Fibroblast of skin of back (primary cell): ENCODE results near the gene PPP2R5B.

Source experiments
- DNase-seq: peaks from one replicate; pipeline ENCODE4 v3.0.0-alpha.2; 2013

PPP2R5B gene

DNA sequence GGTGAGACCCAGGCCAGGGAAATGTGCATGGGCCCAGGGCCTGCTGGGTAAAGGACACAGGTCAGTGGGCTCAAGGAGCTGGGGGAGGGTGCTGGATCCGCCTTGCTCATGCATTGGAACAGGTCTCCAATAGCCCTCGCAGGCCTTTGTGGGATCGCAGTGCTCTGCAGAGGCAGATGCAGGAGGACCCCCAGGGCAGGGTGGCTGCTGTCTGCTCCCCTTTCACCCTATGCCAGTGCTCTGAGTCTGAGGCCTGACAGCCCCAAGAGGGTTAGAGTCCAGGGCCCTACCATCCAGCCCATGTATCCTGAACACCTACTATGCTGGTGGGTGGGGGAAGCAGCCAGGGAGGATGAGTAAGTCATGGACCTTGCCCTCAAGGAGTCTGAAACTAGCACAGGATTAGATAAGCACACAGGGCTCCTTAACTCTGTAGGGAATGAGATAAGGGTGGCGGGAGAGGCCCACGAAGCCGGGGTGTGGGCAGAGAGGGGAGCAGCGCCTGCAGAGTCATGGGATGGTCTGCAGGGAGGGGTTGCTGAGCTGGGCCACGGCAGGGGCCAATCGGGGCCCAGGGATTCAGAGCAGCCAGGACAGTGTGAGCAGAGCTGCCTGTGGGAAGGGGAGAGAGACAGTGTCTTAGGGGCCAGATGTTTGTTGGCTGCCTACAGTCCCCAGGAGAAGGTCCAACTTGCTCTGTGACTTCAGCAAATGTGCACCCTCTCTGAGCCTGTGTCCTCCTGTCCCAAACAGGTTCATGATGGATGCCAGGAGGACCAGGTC is 35.6 kb upstream of the PPP2R5B start:
- DNase-seq = no peak

DNA sequence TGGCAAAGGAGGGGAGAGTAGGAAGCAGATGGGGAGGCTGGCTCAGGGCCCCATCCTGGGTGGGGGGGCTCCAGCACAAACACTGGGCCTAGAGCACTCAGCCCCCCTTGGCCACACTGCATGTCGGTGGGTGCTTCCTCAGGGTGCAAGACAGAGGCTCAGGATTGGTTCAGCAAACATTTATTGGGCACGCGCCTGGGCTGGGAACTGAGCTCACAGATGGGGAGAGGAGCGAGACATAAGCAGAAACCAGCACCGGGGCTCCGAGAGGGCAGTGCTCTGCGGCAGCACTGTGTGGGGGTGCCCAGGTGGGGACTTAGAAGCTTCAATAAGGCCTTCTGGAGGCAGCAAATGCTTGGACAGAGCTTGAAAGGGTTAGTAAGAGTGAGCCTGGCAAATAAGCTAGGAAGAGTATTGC is 34.0 kb upstream of the PPP2R5B start:
- DNase-seq = no peak

GRCh38 chr11:64891215-64891848 is 33.2 kb upstream of the PPP2R5B start:
- DNase-seq = no peak

- DNase-seq = no peak
Measured at GRCh38 chr11:64891880-64892279, 32.6 kb upstream of the PPP2R5B start.

DNA sequence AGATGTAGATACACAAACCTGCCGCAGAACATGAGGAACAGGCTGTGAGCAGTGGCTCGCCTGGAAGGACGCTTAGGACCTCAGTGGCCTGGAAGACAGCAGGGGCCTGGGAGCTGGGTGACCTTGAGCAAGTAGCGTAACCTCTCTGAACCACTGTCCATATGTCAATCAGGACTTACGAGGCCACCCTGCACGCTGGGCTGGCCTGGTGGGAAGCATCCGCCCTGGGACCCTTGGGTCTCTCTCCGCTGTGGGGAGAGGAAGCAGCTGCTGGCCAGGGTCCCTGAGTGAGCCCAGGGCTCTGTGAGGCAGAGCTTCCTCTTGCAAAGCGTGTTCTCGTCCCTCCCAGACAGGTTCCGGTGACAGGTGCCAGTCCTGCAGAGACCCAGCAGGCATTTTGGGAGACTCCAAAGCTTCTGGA is 32.1 kb upstream of the PPP2R5B start:
- no peak for DNase-seq

DNA sequence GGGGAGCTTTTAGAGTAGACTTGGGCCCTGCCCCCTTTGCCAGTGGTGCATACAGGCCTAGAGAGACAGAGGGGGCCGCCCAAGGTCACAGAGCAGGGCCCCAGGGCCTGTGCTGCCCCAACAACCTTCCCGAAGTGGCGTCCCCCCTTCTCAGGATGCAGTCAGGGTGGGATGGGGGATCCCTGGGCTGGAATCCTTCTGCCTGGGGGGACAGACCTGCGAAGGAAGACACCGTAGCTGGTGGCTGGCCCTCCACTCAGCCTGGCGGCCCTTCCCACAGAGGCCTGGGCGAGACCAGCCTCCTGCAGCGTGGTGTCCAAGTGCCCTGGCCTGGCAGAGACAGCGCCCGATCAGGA is 31.7 kb upstream of the PPP2R5B start:
- DNase-seq = no peak

DNA sequence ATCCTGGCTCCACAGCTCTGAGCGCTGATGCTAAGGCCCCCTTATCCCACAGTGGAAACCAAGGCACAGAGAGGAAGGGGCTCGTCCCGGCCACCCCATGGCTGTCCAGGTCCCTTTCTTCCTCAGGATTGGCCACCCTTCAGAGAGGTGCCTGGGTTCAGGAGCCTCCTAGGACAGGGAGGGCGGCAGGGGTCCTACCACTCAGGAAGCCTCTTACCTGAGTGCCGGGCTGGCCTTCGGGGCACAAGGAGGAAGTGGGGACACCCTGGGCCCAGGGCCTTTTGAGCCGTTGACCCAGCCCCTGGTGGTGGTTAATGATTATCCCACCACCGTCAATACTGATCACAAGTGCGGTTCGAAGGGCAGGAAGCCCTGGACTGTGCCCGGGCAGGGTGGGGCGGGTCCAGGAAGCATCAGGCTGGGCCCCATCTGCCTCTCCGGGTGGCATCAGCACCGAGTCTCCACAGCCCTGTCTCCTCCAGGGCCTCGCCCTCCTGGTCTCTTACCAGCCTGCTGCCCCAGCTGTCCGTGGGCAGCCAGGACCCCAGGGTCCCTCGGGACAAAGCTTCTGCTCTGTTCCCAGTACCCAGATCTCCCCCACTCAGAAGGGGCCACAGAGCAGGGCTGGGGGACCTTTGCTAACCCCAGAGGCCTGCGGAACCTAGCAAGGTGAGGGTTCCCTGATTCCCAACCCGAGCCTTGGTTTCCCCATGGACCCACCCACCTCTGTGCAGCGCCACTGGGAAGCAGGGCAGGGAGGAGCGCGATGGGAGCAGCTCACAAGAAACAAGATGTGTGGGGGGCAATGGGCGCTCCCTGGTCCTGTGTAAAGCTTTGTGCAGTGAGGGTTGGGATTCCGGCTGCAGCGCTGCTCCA is 31.1 kb upstream of the PPP2R5B start:
- DNase-seq = no peak

- DNase-seq = peak; percentile 71
Measured at GRCh38 chr11:64894070-64894811, 30.2 kb upstream of the PPP2R5B start.

DNA sequence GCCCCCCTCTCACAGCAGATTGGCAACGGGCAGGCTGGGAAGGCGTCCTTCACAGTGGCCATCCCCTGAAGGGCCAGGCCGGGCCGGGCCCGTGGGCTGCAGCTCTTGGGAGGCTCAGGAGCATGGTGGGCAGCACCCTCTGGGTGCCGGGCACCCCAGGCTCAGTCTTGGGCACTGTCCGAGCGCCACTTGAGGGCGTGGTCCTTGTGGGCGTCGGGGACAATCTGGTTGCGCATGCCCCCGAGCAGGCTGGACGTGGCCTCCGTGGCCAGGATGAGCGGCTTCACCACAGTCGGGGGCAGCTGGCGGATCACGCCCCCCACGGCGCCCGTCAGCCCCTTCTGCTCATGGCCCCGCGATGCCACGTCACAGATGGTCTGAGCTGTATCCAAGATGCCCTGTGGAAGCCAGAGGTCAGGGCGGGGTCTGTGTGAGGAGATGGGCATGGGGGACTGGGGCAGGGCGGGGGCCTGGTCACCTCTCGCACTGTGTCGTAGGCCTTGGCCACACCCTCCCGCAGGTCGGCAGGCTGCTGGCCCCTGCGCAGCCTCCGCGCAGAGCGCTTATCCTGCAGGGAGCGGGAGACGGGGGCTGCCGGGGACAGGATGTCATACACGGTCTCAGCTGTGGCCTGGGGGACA is 29.6 kb upstream of the PPP2R5B start:
- DNase-seq = no peak

DNA sequence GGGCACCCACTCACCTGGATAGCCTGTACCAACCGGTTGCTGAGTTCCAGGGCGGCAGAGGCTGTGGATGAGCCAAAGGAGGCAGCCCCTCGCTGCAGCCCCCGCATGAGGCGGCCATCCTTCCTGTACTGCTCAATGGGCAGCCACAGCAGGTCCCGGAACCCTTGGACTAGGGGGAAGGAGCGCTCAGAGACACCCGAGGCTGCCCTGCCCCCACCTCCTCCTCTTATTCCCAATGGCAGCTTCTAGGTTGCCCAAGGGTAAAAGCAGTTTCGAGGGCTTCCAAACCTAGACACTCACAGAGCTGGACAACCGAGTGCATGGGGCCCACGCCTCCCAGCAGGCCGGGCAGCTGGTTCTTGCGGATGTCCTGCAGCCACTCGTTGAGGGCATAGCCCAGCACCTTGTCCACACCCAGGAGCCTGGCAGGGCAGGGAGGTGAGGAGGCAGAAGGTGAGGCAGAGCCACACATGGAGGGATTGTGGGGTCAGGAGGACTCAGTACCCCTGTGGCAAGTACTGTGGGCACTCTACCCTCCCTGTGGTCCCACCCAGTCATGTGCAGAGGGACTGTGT is 28.0 kb upstream of the PPP2R5B start:
- DNase-seq = no peak

DNA sequence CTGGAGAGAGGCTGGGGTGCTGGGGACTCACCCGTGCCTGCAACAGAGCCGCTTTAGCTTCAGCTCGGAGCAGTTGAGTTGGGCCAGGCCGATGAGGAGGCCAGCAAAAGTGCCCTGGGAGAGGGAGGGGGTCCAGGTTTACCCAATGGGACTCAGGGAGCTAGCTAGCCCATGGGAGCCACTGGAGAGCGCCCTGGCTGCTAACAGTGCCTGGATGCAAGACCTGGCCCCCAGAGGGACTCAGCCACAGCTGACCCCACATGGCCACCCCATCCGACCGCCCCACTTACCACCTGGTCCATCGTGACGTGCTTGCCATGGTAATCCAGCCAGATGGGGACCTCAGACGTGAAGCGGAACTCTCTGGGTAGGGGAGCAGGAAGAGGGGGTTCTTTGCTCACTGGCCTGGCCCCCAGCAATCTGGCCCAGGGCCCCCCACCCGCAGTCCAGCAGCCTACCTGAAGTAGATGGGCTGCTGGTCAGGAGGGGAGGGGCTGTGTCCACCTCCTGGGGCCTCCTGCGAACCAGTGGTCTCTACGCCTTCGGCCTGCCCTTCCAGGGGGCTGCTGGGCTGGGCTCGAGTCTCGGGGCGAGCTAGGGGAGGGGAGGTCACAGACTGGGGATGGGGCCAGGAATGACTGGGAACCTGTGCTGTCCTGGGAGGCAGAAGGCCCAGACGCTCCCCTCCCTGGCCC is 27.0 kb upstream of the PPP2R5B start:
- DNase-seq = no peak

GRCh38 chr11:64898076-64898445 is 26.4 kb upstream of the PPP2R5B start:
- no peak for DNase-seq

DNA sequence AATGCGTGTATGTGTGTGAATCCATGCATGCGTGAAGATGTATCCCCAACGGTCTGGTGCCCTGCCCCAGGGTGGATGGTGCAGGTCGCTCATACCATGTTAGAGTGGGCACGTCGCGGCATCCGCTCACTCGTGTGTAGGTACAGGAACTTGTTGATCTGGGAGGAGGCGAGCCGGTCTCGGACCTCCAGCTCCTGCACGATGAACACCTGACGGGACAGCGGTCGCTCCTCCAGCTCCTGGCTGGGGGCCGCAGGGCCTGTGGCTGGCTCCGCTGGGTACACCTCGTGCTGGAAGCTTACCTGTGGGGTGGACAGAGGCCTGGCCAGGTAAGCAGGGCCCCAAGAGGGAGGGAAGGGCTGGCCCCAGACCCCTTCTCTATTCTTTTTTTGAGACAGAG is 25.9 kb upstream of the PPP2R5B start:
- no peak for DNase-seq

- DNase-seq = no peak
Measured at GRCh38 chr11:64900263-64900678, 24.2 kb upstream of the PPP2R5B start.

GRCh38 chr11:64900774-64901173 is 23.7 kb upstream of the PPP2R5B start:
- DNase-seq = no peak

- DNase-seq = no peak
Measured at GRCh38 chr11:64902102-64902900, 22.2 kb upstream of the PPP2R5B start.

- no peak for DNase-seq
Measured at GRCh38 chr11:64903291-64903833, 21.1 kb upstream of the PPP2R5B start.

DNA sequence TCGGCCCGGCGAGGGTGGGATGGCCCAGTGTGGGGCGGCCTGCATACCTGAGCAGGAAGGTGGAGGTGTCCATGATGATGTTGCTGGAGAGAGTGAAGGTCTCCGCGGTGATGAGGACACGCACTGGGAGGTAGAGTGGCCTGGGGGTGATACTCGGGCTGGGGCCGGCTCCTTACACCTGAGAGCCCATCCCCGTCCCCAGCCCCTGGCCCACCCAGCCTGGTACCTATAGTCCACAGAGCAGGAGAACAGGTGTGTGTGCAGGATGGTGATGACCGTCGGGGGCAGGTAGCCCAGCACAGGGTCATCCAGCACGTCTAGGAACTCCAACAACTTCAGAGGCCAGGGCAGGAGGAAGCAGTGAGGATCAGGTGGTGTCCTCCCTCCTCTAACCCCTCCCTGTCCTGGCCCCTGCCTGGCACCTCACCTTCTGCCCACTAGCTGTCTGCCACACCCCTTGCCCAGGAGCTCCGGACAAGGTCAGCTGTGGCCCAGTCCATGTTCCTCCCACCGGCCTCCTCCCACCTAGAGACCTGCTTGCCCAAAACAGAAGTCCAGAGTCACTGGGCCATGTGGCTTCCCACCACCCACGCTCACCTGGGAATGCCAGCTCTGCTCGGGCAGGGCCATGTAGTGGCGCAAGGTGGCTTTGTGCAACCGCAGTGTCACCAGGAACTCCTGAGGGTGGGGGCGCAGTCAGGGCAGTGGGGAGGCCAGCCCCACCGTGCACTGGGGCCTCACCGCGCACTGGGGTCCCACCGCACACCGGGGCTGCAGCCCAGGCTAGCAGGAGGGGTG is 18.8 kb upstream of the PPP2R5B start:
- no peak for DNase-seq

GRCh38 chr11:64906314-64906635 is 18.2 kb upstream of the PPP2R5B start:
- DNase-seq = no peak
